MM.1S (cell line): ENCODE results near the gene HNF4A.

ENCODE experiments used
- DNase-seq: peaks from one replicate; pipeline ENCODE4 v3.0.0-alpha.2; 2015
- H2AFZ ChIP-seq: fragments of 300-600 bp; sonication (generic); 2 replicates; pipeline ENCODE4 v1.6.0; 2016; ENCODE audit warnings: antibody characterized with exemption, low read length
- H3F3A ChIP-seq: fragments of 300-600 bp; sonication (generic); 2 replicates; pipeline ENCODE4 v1.6.1; 2016; ENCODE audit warnings: mild to moderate bottlenecking, antibody characterized with exemption, low read length, moderate library complexity, mixed read lengths; ENCODE audit not compliant: insufficient read depth
- H3K27ac ChIP-seq: fragments of 300-600 bp; sonication (generic); 2 replicates; pipeline ENCODE4 v1.5.1; 2016; ENCODE audit warnings: mild to moderate bottlenecking, low read length
- H3K27me3 ChIP-seq: fragments of 300-600 bp; sonication (generic); replicated peaks from 2 replicates; pipeline ENCODE4 v1.6.0; 2016; ENCODE audit warnings: low read length; ENCODE audit not compliant: insufficient read depth
- H3K36me3 ChIP-seq: fragments of 300-600 bp; sonication (generic); replicated peaks from 2 replicates; pipeline ENCODE4 v1.6.1; 2016; ENCODE audit warnings: mild to moderate bottlenecking, low read length, mixed read lengths; ENCODE audit not compliant: insufficient read depth
- H3K4me1 ChIP-seq: fragments of 300-600 bp; sonication (generic); 2 replicates; pipeline ENCODE4 v1.6.1; 2016; ENCODE audit warnings: low read length, mixed read lengths
- H3K4me2 ChIP-seq: fragments of 300-600 bp; sonication (generic); 2 replicates; pipeline ENCODE4 v1.6.0; 2016; ENCODE audit warnings: low read depth, low read length
- H3K4me3 ChIP-seq: fragments of 300-600 bp; sonication (generic); 2 replicates; pipeline ENCODE4 v1.5.1; 2016; ENCODE audit warnings: low read length, mixed read lengths
- H3K79me2 ChIP-seq: fragments of 300-600 bp; sonication (generic); 2 replicates; pipeline ENCODE4 v1.6.1; 2016; ENCODE audit warnings: mixed run types, low read length, mixed read lengths
- H3K9ac ChIP-seq: fragments of 300-600 bp; sonication (generic); 2 replicates; pipeline ENCODE4 v1.6.1; 2016; ENCODE audit warnings: low read length, mixed read lengths
- H3K9me2 ChIP-seq: fragments of 300-600 bp; sonication (generic); replicated peaks from 2 replicates; pipeline ENCODE4 v1.6.1; 2016; ENCODE audit warnings: mild to moderate bottlenecking, low read length, mixed read lengths; ENCODE audit not compliant: insufficient read depth
- H3K9me3 ChIP-seq: fragments of 300-600 bp; sonication (generic); replicated peaks from 2 replicates; pipeline ENCODE4 v1.6.1; 2016; ENCODE audit warnings: mild to moderate bottlenecking, low read length, mixed read lengths; ENCODE audit not compliant: insufficient read depth
- H4K20me1 ChIP-seq: fragments of 300-600 bp; sonication (generic); 2 replicates; pipeline ENCODE4 v1.6.1; 2016; ENCODE audit warnings: mild to moderate bottlenecking, low read length, moderate library complexity, mixed read lengths; ENCODE audit not compliant: insufficient read depth
- EZH2 ChIP-seq: fragments of 300-600 bp; sonication (generic); optimal IDR thresholded peaks from 2 replicates; pipeline ENCODE3; 2017; ENCODE audit warnings: low read depth, mild to moderate bottlenecking, antibody characterized with exemption, low read length, mixed read lengths
- EZH2phosphoT487 ChIP-seq: fragments of 300-600 bp; sonication (generic); IDR thresholded peaks from 2 replicates; pipeline ENCODE4 v1.6.1; 2018; ENCODE audit warnings: antibody characterized with exemption, low read length
- TF ChIP-seq, protein P1 (sequence below): fragments of 300-600 bp; sonication (generic); IDR thresholded peaks from 2 replicates; pipeline ENCODE4 v1.5.1; 2016; ENCODE audit warnings: antibody characterized with exemption, low read length, mixed read lengths

The HNF4A gene

DNA sequence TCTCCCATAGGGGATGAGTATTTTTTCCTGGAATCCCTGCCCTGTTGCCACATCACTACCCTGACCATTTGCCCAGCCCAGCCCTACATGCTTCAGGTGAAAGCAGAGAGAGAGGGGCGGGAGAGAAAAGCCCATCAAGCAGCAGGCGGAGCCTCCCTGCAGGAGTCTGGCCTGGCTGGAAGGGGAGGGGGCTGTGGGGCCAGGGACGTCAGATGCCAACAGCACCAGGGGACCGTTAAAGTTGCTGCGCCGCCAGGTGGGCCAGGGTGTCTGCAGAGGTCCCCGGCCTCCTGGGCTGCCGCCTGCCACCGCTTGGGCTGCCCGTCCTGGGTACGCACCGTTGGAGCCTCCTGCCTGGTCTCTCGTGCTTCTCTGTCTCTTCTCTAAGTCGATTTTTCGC lies 19.4 kb upstream of the HNF4A start:
- H3K36me3 ChIP-seq: no peaks in the 10 kb centered on the region
- H3K27me3 ChIP-seq: no peaks in the 10 kb centered on the region
- H3K27ac ChIP-seq: no peak overlapping the region
- H3K9me3 ChIP-seq: no peaks in the 10 kb centered on the region
- H3K4me3 ChIP-seq: no peak overlapping the region
- no peaks in the 10 kb centered on the region for H3K9me2 ChIP-seq
- no peak overlapping the region for H3K9ac ChIP-seq
- H3K79me2 ChIP-seq: no peaks in the 10 kb centered on the region
- H3K4me2 ChIP-seq: no peak overlapping the region
- no peak for DNase-seq
- no peaks in the 10 kb centered on the region for H3F3A ChIP-seq
- H4K20me1 ChIP-seq: no peaks in the 10 kb centered on the region
- H3K4me1 ChIP-seq: no peaks in the 10 kb centered on the region
- H2AFZ ChIP-seq: no peak overlapping the region
- TF ChIP-seq, protein P1, sequence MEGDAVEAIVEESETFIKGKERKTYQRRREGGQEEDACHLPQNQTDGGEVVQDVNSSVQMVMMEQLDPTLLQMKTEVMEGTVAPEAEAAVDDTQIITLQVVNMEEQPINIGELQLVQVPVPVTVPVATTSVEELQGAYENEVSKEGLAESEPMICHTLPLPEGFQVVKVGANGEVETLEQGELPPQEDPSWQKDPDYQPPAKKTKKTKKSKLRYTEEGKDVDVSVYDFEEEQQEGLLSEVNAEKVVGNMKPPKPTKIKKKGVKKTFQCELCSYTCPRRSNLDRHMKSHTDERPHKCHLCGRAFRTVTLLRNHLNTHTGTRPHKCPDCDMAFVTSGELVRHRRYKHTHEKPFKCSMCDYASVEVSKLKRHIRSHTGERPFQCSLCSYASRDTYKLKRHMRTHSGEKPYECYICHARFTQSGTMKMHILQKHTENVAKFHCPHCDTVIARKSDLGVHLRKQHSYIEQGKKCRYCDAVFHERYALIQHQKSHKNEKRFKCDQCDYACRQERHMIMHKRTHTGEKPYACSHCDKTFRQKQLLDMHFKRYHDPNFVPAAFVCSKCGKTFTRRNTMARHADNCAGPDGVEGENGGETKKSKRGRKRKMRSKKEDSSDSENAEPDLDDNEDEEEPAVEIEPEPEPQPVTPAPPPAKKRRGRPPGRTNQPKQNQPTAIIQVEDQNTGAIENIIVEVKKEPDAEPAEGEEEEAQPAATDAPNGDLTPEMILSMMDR: no peak
- no peak for TF ChIP-seq EZH2phosphoT487

- Histone ChIP-seq H3K9me2 (no peaks in the 10 kb centered on the region), H3K79me2 (no peaks in the 10 kb centered on the region), H3K4me3 (no peak within 1 kb of the TSS), H3F3A (no peaks in the 10 kb centered on the region), H3K4me1 (no peaks in the 10 kb centered on the region), H3K9me3 (no peaks in the 10 kb centered on the region), H3K27me3 (no peaks in the 10 kb centered on the region), H4K20me1 (no peaks in the 10 kb centered on the region), H3K27ac (no peak within 1 kb of the TSS), H3K36me3 (no peaks in the 10 kb centered on the region), H3K9ac (no peak within 1 kb of the TSS), H2AFZ (no peak within 1 kb of the TSS), H3K4me2 (no peak within 1 kb of the TSS)
- TF ChIP-seq EZH2phosphoT487 (no peak), EZH2 (no peak)
- TF ChIP-seq, protein P1: no peak
- DNase-seq: no peak
These were observed 18.6 kb upstream of the HNF4A start, which contains the start of gene R3HDML for GRCh38 chr20:44336725-44337380. Gene R3HDML (plus strand): TSS chr20:44337043. CDS start chr20:44337158, 115 bp downstream.

DNA sequence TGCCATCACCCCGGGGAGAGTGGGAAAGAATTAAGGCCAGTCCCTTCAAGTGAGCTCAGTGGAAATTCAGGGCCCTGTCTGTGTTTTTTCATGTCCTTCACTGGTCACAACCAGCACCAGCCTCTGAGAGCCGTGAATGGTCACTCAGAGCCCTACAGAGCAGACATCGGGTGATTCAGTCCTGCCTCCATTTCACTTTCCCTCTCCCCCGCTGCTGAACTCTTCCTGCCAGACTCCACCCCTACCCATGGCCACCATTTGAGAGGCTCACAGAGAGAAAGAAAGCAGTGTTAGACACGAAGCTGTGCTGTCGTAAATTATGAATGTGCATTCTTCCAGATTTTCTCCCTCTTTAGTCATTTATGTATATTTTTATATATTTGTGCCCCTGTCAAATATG lies 13.3 kb upstream of the HNF4A start:
- no peaks in the 10 kb centered on the region for H3K9me3 ChIP-seq
- no peak overlapping the region for H3K27ac ChIP-seq
- no peak overlapping the region for H2AFZ ChIP-seq
- no peak overlapping the region for H3K4me3 ChIP-seq
- no peaks in the 10 kb centered on the region for H4K20me1 ChIP-seq
- no peak overlapping the region for H3K4me2 ChIP-seq
- no peaks in the 10 kb centered on the region for H3K36me3 ChIP-seq
- TF ChIP-seq, protein P1: no peak
- TF ChIP-seq EZH2: no peak
- no peak for TF ChIP-seq EZH2phosphoT487
- H3K9me2 ChIP-seq: no peaks in the 10 kb centered on the region
- no peaks in the 10 kb centered on the region for H3F3A ChIP-seq
- no peak for DNase-seq
- no peaks in the 10 kb centered on the region for H3K79me2 ChIP-seq
- H3K4me1 ChIP-seq: no peaks in the 10 kb centered on the region
- H3K9ac ChIP-seq: no peak overlapping the region
- H3K27me3 ChIP-seq: no peaks in the 10 kb centered on the region
